ENCODE results near the gene LRRC3C.

- TF ChIP-seq, protein P1, sequence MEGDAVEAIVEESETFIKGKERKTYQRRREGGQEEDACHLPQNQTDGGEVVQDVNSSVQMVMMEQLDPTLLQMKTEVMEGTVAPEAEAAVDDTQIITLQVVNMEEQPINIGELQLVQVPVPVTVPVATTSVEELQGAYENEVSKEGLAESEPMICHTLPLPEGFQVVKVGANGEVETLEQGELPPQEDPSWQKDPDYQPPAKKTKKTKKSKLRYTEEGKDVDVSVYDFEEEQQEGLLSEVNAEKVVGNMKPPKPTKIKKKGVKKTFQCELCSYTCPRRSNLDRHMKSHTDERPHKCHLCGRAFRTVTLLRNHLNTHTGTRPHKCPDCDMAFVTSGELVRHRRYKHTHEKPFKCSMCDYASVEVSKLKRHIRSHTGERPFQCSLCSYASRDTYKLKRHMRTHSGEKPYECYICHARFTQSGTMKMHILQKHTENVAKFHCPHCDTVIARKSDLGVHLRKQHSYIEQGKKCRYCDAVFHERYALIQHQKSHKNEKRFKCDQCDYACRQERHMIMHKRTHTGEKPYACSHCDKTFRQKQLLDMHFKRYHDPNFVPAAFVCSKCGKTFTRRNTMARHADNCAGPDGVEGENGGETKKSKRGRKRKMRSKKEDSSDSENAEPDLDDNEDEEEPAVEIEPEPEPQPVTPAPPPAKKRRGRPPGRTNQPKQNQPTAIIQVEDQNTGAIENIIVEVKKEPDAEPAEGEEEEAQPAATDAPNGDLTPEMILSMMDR (IDR thresholded peaks at IDR 0.05), result no peak
- TF ChIP-seq EP300 (IDR thresholded peaks at IDR 0.05) (no peak), POLR2A (IDR thresholded peaks at IDR 0.05) (no peak)
Measured at GRCh38 chr17:39965017-39965699, 37.6 kb downstream of the LRRC3C start.
